ENCODE measurements around the gene SF3B4. TPM values are rescaled to one million over a fixed set of nuclear protein-coding genes. Genes with fewer than 3 reads are reported as not detected.
A peak's percentile ranks its signal among the peaks of the same experiment; 100 is the strongest.
"Not testable (repeated sequence)": the region's sequence is repeated elsewhere in the genome, so short reads cannot be mapped to it uniquely, and the experiment has no call there.

Gene SF3B4
- total RNA-seq, 1 donor from 2014 or later, result 8.7 TPM

GRCh38 chr1:149888247-149888998, 39.2 kb downstream of the SF3B4 start:
- DNase-seq (ENCODE audit: low read depth in 2 of 2), result peak; percentile 40 to 82

- DNase-seq (ENCODE audit: low read depth in 2 of 2), result peak; percentile 98 to 99
Measured at GRCh38 chr1:149887456-149888246, 40.0 kb downstream of the SF3B4 start.

- DNase-seq (ENCODE audit: low read depth in 2 of 2), result not testable (repeated sequence)
Measured at GRCh38 chr1:149887196-149887455, 40.5 kb downstream of the SF3B4 start.

- peak; percentile 99 for DNase-seq (ENCODE audit: low read depth in 2 of 2)
Measured at GRCh38 chr1:149886396-149887195, 41.0 kb downstream of the SF3B4 start.

- not testable (repeated sequence) for DNase-seq (ENCODE audit: low read depth in 2 of 2)
Measured at GRCh38 chr1:149886121-149886395, 41.5 kb downstream of the SF3B4 start.

GRCh38 chr1:149885339-149886120, 42.1 kb downstream of the SF3B4 start:
- DNase-seq (ENCODE audit: low read depth in 2 of 2), result peak; percentile 93 to 94

- DNase-seq (ENCODE audit: low read depth in 2 of 2), result peak in 1 of 2 donors; percentile 7
Measured at GRCh38 chr1:149884433-149885338, 42.9 kb downstream of the SF3B4 start.

- no peak for DNase-seq (ENCODE audit: low read depth in 2 of 2)
Measured at GRCh38 chr1:149883598-149884247, 43.9 kb downstream of the SF3B4 start.

- no peak for DNase-seq (ENCODE audit: low read depth in 2 of 2)
Measured at GRCh38 chr1:149881876-149882275, 45.7 kb downstream of the SF3B4 start.

GRCh38 chr1:149879556-149879955, 48.0 kb downstream of the SF3B4 start:
- DNase-seq (ENCODE audit: low read depth in 2 of 2), result no peak

- DNase-seq (ENCODE audit: low read depth in 2 of 2), result no peak
Measured at GRCh38 chr1:149877211-149877946, 50.2 kb downstream of the SF3B4 start.

Other genes starting within 250 kb of the SF3B4 start
- not detected in 2 replicates for gene FCGR1A, start 145.1 kb downstream of the SF3B4 start, total RNA-seq
- gene BOLA1, start 28.2 kb downstream of the SF3B4 start, total RNA-seq, result 6.0 and 8.1 TPM in 2 replicates
- 1.3 and 3.5 TPM in 2 replicates for gene SV2A, start 10.0 kb downstream of the SF3B4 start, total RNA-seq
- 0.25 and 0.64 TPM in 2 replicates for gene MTMR11, start 9.1 kb upstream of the SF3B4 start, total RNA-seq
- 8.7 and 9.6 TPM in 2 replicates for gene OTUD7B, start 82.9 kb upstream of the SF3B4 start, total RNA-seq
- gene VPS45, start 140.0 kb upstream of the SF3B4 start, total RNA-seq, result 18.9 and 22.6 TPM in 2 replicates
- gene PLEKHO1, start 222.1 kb upstream of the SF3B4 start, total RNA-seq, result 37.9 and 56.5 TPM in 2 replicates